Keratinocyte (primary cell): ENCODE measurements around the gene REN. TPM values are rescaled to one million over a fixed set of nuclear protein-coding genes. Genes with fewer than 3 reads are reported as not detected.

ENCODE experiments used
- DNase-seq: peaks from one replicate; pipeline ENCODE4 v3.0.0-alpha.2; 2011; ENCODE audit warnings: low read depth, missing footprints, low spot score
- FAIRE-seq: peaks from 2 replicates; lab custom pipeline; 2011; peaks lifted over from hg19 to GRCh38; lab: Jason Lieb, UNC
- H2AFZ ChIP-seq: 2 replicates; pipeline ENCODE4 v1.6.0; 2012; ENCODE audit warnings: low read length, control low read depth, inconsistent platforms; ENCODE audit not compliant: control insufficient read depth
- H3K27ac ChIP-seq: 2 replicates; pipeline ENCODE4 v1.5.1; 2011; ENCODE audit warnings: low read length; ENCODE audit not compliant: control insufficient read depth, insufficient read depth
- H3K27me3 ChIP-seq: 3 replicates; pipeline ENCODE4 v1.6.0; 2011; ENCODE audit warnings: low read length; ENCODE audit not compliant: control insufficient read depth, insufficient read depth; ENCODE audit errors: extremely low read depth
- H3K36me3 ChIP-seq, 2 experiments: 2 replicates in 1 of 2; 3 replicates in 1 of 2; pipeline ENCODE4 v1.5.1; 2011; ENCODE audit warnings: low read length in 2 of 2, mild to moderate bottlenecking in 1 of 2; ENCODE audit not compliant: control insufficient read depth in 2 of 2, insufficient read depth in 2 of 2; ENCODE audit errors: extremely low read depth in 1 of 2
- H3K4me1 ChIP-seq: 3 replicates; pipeline ENCODE4 v1.5.1; 2011; ENCODE audit warnings: low read length; ENCODE audit not compliant: control insufficient read depth, insufficient read depth; ENCODE audit errors: extremely low read depth
- H3K4me2 ChIP-seq: 3 replicates; pipeline ENCODE4 v1.6.0; 2011; ENCODE audit warnings: low read depth, low read length; ENCODE audit not compliant: control insufficient read depth, insufficient read depth; ENCODE audit errors: extremely low read depth
- H3K4me3 ChIP-seq, 3 experiments: fragments of 200-600 bp in 1 of 3; sonication (generic) in 1 of 3; 2 replicates in 2 of 3; 3 replicates in 1 of 3; pipeline ENCODE4 v1.5.1; 2011 to 2016; ENCODE audit warnings: low read length in 3 of 3, mild to moderate bottlenecking in 3 of 3, control low read depth in 2 of 3, inconsistent platforms in 1 of 3, low read depth in 1 of 3, mixed read lengths in 1 of 3, mixed run types in 1 of 3, moderate library complexity in 1 of 3; ENCODE audit not compliant: control insufficient read depth in 2 of 3, insufficient read depth in 2 of 3; ENCODE audit errors: extremely low read depth in 1 of 3
- H3K79me2 ChIP-seq: 2 replicates; pipeline ENCODE4 v1.6.0; 2012; ENCODE audit warnings: low read length; ENCODE audit not compliant: control insufficient read depth, insufficient read depth
- H3K9ac ChIP-seq: 3 replicates; pipeline ENCODE4 v1.6.0; 2011; ENCODE audit warnings: low read length; ENCODE audit not compliant: control insufficient read depth, insufficient read depth; ENCODE audit errors: extremely low read depth
- H3K9me1 ChIP-seq: 3 replicates; pipeline ENCODE4 v1.6.0; 2011; ENCODE audit warnings: low read length; ENCODE audit not compliant: control insufficient read depth, insufficient read depth; ENCODE audit errors: extremely low read depth
- H3K9me3 ChIP-seq: 2 replicates; pipeline ENCODE4 v1.5.1; 2012; ENCODE audit warnings: low read depth, low read length; ENCODE audit not compliant: control insufficient read depth
- H4K20me1 ChIP-seq: 3 replicates; pipeline ENCODE4 v1.6.0; 2011; ENCODE audit warnings: low read length; ENCODE audit not compliant: control insufficient read depth, insufficient read depth; ENCODE audit errors: extremely low read depth
- EZH2 ChIP-seq: IDR thresholded peaks from one replicate; pipeline ENCODE4 v1.6.1; 2012; ENCODE audit warnings: inconsistent platforms, mild to moderate bottlenecking, low read length, moderate library complexity
- dilution Hi-C: fragments of 300-500 bp; cut with MboI; formaldehyde crosslinking; loops from one replicate; pipeline ENCODE4 v1.7.0; 2020; ENCODE audit warnings: low sequenced_read_pairs; ENCODE audit not compliant: extremely low pct_ligation_motif_present
- polyA plus RNA-seq, 5 experiments: library from polyadenylated mRNA; depleted of rRNA in 3 of 5; stranded (reverse) in 3 of 5; stranded (forward) in 1 of 5; unstranded in 1 of 5; fragments of >200 nt; gene quantifications; 1 replicate in 1 of 5; 2 replicates in 3 of 5; 3 replicates in 1 of 5; pipeline versions ENCODE4 v1.2.1 to v1.2.3, GENCODE V29; 2011 to 2012; ENCODE audit warnings: missing spikeins in 2 of 5, low read depth in 1 of 5, low replicate concordance in 1 of 5
- TF ChIP-seq, protein P1 (sequence below), 3 experiments: IDR thresholded peaks in 1 of 3; conservative IDR thresholded peaks in 1 of 3; optimal IDR thresholded peaks in 1 of 3; 2 replicates in 2 of 3; 3 replicates in 1 of 3; pipeline versions ENCODE3 to v1.5.1; 2011; ENCODE audit warnings: low read length in 3 of 3, mild to moderate bottlenecking in 3 of 3, moderate library complexity in 2 of 3, control low read depth in 1 of 3, inconsistent platforms in 1 of 3; ENCODE audit not compliant: insufficient read depth in 2 of 3; ENCODE audit errors: extremely low read depth in 1 of 3

Gene REN
- polyA plus RNA-seq, 1 donor (not counting 4 experiments of a cell fraction or from before 2014, with no cell fraction given): not detected

DNA sequence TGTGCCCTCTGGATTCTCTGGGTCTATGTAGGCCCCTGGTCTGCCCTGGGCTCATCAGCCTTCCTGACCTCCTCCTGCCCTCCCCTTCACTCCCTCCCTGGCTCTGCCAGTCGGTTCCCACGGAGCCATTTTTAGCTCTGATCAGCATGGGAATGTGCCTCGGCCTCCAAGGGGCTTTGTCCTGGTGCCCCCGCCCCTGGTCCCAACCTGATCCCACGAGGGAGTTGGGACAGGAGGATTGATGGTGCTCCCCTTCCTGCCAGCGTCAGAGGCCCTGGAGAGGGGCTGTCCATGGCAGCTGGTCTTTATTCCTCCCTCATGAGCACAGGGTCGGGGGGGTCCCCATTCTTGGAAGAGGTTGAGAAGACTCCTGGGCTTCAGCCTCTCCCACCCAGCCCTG lies 39.2 kb downstream of the REN start:
- FAIRE-seq: no peak
- Histone ChIP-seq H3K36me3 (peaks cover 4% of the 10 kb centered on the region in 2 experiments), H3K4me3 (no peak overlapping the region), H3K9me1 (no peaks in the 10 kb centered on the region), H3K9me3 (no peaks in the 10 kb centered on the region), H3K4me2 (no peak overlapping the region), H3K9ac (no peak overlapping the region), H2AFZ (no peak overlapping the region), H4K20me1 (no peaks in the 10 kb centered on the region), H3K79me2 (no peaks in the 10 kb centered on the region), H3K27me3 (no peaks in the 10 kb centered on the region), H3K4me1 (peaks cover 32% of the 10 kb centered on the region), H3K27ac (no peak overlapping the region)
- dilution Hi-C loops: loop anchor here (25.0 kb wide), 1 partner anchor 265 kb away; the partner anchor contains the start of gene SNRPE
- TF ChIP-seq, protein P1, sequence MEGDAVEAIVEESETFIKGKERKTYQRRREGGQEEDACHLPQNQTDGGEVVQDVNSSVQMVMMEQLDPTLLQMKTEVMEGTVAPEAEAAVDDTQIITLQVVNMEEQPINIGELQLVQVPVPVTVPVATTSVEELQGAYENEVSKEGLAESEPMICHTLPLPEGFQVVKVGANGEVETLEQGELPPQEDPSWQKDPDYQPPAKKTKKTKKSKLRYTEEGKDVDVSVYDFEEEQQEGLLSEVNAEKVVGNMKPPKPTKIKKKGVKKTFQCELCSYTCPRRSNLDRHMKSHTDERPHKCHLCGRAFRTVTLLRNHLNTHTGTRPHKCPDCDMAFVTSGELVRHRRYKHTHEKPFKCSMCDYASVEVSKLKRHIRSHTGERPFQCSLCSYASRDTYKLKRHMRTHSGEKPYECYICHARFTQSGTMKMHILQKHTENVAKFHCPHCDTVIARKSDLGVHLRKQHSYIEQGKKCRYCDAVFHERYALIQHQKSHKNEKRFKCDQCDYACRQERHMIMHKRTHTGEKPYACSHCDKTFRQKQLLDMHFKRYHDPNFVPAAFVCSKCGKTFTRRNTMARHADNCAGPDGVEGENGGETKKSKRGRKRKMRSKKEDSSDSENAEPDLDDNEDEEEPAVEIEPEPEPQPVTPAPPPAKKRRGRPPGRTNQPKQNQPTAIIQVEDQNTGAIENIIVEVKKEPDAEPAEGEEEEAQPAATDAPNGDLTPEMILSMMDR (optimal IDR thresholded peaks at IDR 0.05 in 1 of 3, IDR thresholded peaks at IDR 0.05 in 1 of 3, conservative IDR thresholded peaks at IDR 0.05 in 1 of 3; ENCODE audit: extremely low read depth in 1 of 3, insufficient read depth in 2 of 3, low read length in 3 of 3): no peak
- TF ChIP-seq EZH2: no peak
- no peak for DNase-seq

GRCh38 chr1:204126386-204126785 lies 39.8 kb downstream of the REN start:
- H3K4me1 ChIP-seq: peaks cover 29% of the 10 kb centered on the region
- FAIRE-seq (no peak), DNase-seq (no peak)
- H3K27ac ChIP-seq: no peak overlapping the region
- H3K79me2 ChIP-seq: no peaks in the 10 kb centered on the region
- dilution Hi-C loops: loop anchor here (25.0 kb wide), 1 partner anchor 264 kb away; the partner anchor contains the start of gene SNRPE
- H3K9me3 ChIP-seq: no peaks in the 10 kb centered on the region
- no peak overlapping the region for H3K4me2 ChIP-seq
- no peak for TF ChIP-seq EZH2
- TF ChIP-seq, protein P1 (optimal IDR thresholded peaks at IDR 0.05 in 1 of 3, IDR thresholded peaks at IDR 0.05 in 1 of 3, conservative IDR thresholded peaks at IDR 0.05 in 1 of 3; ENCODE audit: extremely low read depth in 1 of 3, insufficient read depth in 2 of 3, low read length in 3 of 3): no peak
- H4K20me1 ChIP-seq: no peaks in the 10 kb centered on the region
- H3K9me1 ChIP-seq: no peaks in the 10 kb centered on the region
- no peak overlapping the region for H3K9ac ChIP-seq
- peaks cover 4% of the 10 kb centered on the region in 2 experiments for H3K36me3 ChIP-seq
- no peak overlapping the region for H2AFZ ChIP-seq
- H3K4me3 ChIP-seq: no peak overlapping the region
- H3K27me3 ChIP-seq: no peaks in the 10 kb centered on the region
